Activated naive CD4-positive, alpha-beta T cell treated with anti-CD3 and anti-CD28 coated beads, Interleukin-2, amount 50 U/mL, for 72 hours (primary cell): Measurements from ENCODE around the gene JADE1. TPM values are rescaled to one million over a fixed set of nuclear protein-coding genes. Genes with fewer than 3 reads are reported as not detected.

Source experiments
- ATAC-seq, 2 donors: fragments of 150-1000 bp; cut with Tn5 transposase; 2 replicates each; pipeline ENCODE4 v1.10.0; 2021; ENCODE audit warnings: mild to moderate bottlenecking in 2 of 2, moderate library complexity in 2 of 2
- DNase-seq, 2 donors: peaks; one replicate each; pipeline ENCODE4 v3.0.0; 2021 to 2022; ENCODE audit warnings: low spot score in 2 of 2
- H3K27ac Mint-ChIP-seq, 2 donors: one replicate each; pipeline ENCODE4 v1.8.0; 2022; ENCODE audit warnings: mild to moderate bottlenecking in 2 of 2, mixed read lengths in 2 of 2
- H3K36me3 Mint-ChIP-seq, 2 donors: one replicate each; pipeline ENCODE4 v1.8.0; 2022; ENCODE audit warnings: mixed read lengths in 2 of 2
- H3K9me3 Mint-ChIP-seq, 2 donors: one replicate each; pipeline ENCODE4 v1.8.0; 2022; ENCODE audit warnings: mixed read lengths in 2 of 2
- total RNA-seq, 2 donors: library from RNA; stranded (reverse); gene quantifications; one replicate each; pipeline ENCODE4 v1.2.3, GENCODE V29; 2022

Gene JADE1
- total RNA-seq, 2 donors from 2014 or later = 28.0 to 51.9 TPM

DNA sequence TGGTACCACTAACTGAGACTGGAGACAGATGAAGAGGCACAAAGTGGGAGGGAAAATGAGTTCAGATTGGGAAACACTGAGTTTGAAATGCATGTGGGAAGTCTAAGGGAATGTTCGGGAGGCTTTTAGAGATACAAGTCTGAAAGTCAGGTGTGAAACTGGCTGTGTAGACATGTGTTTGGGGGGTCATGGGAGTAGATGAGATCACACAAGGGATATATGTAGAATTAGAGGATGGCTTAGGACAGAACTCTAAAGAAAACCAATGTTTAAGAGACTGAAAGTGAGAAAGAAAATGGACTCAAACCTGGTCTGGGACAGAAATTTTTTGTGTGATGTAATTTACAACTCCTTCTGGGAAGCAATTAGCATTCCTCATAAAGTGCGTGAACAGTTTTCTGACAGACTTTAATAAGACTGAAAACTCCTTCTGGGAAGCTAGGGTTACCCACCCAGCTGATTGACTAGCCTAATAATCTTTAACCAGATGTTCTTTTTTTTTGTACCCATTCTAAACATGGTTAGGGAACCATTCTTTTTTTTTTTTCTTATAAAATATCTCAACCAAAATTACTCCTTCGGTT is 8.7 kb upstream of the JADE1 start:
- Mint-ChIP-seq H3K9me3 (no peaks in the 10 kb centered on the region), H3K27ac (no peak overlapping the region), H3K36me3 (no peaks in the 10 kb centered on the region)
- ATAC-seq = no peak
- no peak for DNase-seq

DNA sequence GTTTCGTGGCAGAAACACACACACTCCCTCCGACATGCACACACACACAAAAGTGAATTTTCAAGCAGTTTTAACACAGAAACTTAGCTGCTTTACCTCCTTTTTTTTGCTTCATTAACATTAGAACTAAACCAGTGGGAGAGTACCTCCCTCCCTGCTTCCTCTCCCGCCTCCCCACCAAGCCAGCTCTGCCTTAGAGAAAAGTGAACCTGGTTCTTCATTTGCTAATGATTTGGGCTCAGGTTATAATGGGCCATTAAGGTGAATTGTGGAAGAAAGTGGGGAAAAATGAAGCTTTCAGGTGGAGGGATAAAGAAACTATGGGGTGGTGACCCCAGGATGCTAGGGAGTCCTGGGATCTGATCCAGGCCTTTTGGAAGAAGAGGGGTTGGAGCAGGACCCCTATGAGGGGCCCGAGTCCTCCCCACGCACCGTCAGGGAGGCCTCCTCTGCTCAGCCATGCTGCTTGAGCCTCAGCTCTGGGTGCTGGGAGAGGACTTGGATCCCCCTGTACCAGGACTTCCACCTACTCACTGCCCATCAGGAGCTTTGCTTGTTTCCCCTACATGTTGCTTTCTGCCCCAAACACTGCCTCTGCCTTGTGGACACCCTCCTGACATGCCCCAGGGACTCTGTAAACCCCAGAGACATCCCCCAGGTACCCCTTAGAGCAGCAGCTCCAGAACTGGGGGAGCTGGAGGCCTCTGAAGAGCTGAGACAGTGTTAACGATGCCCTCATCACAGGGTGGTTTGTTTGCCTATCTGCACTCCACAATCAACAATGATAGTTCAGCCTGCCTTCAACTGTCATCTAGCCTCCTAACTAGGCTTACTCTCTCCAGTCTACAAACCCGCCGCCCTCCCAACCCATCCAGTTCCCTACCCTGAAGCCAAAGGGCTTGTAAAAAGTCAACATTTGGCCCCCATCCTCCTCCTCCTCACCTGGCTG is 6.5 kb upstream of the JADE1 start:
- H3K27ac Mint-ChIP-seq = no peak overlapping the region
- no peaks in the 10 kb centered on the region for H3K9me3 Mint-ChIP-seq
- H3K36me3 Mint-ChIP-seq = no peaks in the 10 kb centered on the region
- ATAC-seq (no peak), DNase-seq (no peak)

DNA sequence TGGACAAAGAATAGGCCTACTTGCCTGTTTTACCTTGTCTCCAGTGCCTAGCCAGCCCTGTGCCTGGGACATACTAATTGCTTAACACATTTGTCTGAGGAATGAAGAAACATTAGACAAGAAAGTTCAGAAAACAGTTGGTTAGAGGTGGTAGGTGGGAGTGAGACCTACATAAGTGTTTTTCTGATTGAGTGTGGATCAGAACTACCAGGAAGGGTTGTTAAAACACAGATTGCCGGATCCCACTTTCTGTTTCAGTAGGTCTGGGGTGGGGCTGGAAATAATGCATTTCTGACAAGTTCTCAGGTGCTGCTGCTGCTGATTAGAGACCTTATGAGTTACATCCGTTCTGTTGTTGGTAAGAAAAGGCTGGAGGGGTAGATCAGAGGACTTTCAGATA is 5.7 kb upstream of the JADE1 start:
- Mint-ChIP-seq H3K36me3 (no peaks in the 10 kb centered on the region), H3K9me3 (no peaks in the 10 kb centered on the region), H3K27ac (no peak overlapping the region)
- no peak for DNase-seq
- peak in 1 of 2 donors; percentile 43 for ATAC-seq

DNA sequence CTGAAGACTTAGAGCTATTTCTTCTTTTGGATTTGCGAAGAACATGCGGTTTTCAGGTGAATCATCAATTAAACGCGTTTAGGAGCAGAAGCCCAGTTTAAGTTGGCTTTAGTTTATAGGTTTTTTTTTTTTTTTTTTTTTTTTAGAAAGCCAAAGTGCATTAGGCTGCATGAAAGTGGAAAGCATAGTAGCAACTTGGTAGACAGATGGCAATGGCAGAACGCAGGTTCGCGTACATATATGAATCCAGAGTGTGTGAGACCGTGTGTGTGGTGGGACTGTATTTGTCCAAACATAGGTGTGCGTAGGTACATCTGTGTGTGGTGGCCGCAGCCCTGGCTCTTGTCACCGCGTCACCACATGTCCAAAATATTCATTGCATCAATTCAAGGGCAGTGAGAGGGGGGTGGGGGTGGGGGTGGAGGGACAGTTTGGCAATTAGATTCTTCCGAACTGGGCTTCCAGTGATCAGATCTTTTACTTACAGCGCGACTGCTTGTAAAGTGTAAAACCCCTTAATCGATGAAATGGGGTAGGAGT is 901 bp downstream of the JADE1 start:
- peak overlapping the region; percentile 96 to 99 for H3K27ac Mint-ChIP-seq
- ATAC-seq (no peak), DNase-seq (no peak)
- H3K36me3 Mint-ChIP-seq = peaks cover 20 to 24% of the 10 kb centered on the region in 2 donors
- H3K9me3 Mint-ChIP-seq = no peaks in the 10 kb centered on the region

DNA sequence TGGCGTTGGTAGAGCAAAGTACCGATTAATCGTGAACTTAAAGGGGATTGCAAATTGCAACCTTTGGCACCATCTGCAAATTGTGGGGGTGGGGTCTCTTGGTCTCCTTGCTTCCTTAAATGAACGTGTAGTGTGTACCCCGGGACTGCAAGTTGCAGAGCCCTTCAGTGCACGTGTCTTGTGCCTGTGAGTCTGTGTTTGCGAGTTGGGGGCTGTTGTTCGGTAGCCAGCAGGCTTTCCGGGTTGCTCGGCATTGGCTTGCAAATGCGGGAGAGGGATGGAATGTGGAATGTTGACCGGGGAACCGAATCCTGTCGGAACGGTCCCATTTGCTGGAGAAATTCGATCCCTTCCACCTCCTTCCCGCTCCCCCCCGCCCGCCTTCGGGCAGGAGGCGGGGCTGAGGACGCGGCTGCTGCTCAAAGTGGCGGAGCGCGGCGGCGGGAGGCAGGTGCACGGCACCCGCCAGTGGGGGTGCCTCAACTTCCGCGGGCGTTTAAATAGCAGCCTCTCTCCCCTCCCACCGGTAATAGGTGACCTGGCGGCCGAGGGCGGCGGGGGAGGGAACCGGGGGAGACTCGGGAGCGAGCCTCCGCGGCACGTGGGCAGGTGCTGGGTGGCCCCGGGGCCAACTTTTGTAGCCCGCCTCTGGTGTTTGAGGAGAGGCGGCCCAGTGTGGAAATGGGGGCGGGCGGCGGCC is 1.5 kb downstream of the JADE1 start:
- DNase-seq = peak; percentile 80 to 82
- Mint-ChIP-seq H3K9me3 (no peaks in the 10 kb centered on the region), H3K27ac (peak overlapping the region; percentile 96 to 99), H3K36me3 (peaks cover 20 to 25% of the 10 kb centered on the region in 2 donors)
- ATAC-seq = peak; percentile 47 to 48

DNA sequence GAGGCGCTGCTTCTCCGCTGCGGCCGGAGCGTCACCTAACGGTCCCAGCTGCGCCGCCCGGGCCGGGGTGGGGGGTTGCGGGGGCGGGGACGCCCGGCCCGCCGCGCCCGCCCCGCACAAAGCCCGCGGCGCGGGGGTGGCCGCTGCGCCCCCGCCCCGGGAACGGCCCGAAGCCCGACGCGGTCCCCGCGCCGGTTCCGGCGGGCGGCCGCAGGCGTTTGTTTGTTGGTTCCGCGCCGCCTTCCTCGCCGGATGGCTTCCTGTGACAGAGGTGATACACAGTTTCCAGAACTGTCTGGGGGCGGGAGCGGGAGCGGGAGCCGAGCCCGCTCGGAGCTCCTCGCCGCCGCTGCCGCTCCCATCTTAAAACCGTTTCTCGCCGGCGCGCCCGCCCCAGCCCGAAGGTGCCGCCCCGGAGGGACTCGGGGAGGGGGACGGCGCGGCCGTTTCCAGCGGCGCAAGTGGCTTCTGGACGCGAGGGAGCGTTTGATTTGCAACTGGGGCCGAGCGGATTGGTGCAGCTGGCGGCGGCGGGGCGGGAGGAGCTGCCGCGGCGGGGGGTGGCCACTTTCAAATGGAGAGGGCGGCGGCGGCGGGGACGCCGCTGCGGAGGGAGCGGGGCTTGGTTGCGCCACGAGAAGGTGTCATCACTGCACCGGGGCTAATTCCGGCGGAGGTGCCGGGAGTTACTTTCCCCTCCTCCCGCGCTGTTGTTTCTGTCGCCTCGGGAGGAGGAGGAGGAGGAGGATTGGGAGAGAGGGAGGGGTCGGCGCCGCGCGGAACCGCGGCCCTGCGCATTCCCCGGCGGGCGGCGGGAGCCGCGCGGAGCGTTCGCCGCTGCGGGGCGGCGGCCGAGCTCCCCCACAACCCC is 2.3 kb downstream of the JADE1 start:
- DNase-seq = peak; percentile 79 to 86
- peak; percentile 61 to 66 for ATAC-seq
- H3K27ac Mint-ChIP-seq = peak overlapping the region; percentile 88 to 96
- peaks cover 24 to 33% of the 10 kb centered on the region in 2 donors for H3K36me3 Mint-ChIP-seq
- no peaks in the 10 kb centered on the region for H3K9me3 Mint-ChIP-seq

DNA sequence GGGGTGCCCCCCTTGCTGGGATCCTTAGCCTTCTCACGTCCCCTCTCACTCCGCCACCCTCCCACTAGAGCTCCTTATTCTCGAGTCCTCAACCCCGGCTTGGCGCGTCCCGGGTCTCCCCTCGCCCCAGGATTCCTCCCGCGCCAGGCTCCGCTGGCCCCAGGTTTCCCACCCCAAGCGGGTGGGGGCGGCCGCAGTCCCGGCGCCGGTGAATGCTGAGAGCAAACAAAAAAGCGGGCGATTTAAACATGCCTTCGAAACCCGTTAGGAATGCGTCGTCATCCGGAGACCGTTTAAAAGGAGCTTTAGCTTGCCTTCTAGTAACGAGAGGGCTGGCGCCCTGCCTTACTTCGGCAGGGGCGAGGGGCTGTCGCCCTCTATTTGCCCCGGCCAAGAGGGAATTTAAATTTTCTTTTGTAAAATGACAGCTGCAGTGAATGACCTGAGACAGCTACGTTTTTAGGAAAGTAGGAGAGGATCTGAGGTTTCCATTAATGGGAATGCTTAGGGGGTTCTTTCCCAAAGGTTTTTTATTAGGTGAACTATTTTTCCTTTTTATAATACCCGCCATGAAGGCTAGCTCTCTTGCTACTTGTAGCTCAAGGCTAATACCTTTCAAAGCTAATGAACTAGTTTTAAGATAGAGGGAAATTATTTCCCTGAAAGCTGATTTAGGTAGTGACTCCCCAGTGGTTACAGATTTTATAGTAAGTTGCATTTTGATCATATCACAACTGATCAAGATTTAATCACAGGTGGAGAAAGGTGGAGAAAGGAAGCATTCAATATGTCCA is 3.1 kb downstream of the JADE1 start:
- DNase-seq = peak in 1 of 2 donors; percentile 52
- peak in 1 of 2 donors; percentile 4 for ATAC-seq
- Mint-ChIP-seq H3K27ac (peak overlapping the region; percentile 86 to 96), H3K36me3 (peaks cover 24 to 33% of the 10 kb centered on the region in 2 donors), H3K9me3 (no peaks in the 10 kb centered on the region)

DNA sequence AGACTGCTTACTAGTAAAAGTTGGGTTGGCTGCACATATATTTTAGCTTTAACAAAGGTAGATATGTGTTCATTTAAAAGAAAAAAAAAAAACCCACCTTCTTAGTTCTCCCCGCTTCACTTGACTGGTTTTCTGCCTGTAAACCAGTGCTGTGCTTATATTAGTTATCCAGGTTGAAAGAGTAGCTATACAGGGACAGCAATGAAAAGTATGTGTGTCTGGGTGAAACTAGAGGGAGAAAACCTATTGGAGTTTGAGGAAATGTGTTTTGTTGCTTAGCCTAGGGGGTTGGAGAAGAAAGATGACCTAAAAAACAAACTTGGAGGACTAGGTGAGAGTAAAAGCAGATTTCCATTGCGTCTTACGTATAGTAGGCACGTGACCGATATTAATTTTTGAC is 4.5 kb downstream of the JADE1 start:
- H3K27ac Mint-ChIP-seq = peak overlapping the region in 1 of 2 donors; percentile 96
- ATAC-seq (no peak), DNase-seq (no peak)
- no peaks in the 10 kb centered on the region for H3K9me3 Mint-ChIP-seq
- H3K36me3 Mint-ChIP-seq = peaks cover 24 to 36% of the 10 kb centered on the region in 2 donors

DNA sequence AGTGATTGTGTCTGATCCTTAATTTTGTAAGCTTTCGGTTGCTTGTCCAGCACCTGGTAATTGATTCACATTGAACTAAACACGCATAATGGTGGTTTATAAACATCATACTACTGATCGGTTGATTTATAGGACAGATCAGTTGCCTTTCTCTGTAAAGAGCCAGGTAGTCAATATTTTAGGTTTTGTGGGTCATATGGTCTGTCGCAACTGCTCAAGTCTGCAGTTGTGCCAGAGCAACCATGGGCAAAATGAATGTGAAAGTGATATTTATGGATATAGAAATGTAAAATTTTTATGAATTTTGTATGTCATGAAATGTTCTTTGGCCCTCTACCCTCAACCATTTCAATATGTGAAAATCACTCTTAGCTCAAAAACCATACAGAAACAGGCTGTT is 8.9 kb downstream of the JADE1 start:
- DNase-seq = no peak
- Mint-ChIP-seq H3K9me3 (no peaks in the 10 kb centered on the region), H3K36me3 (peaks cover 4 to 38% of the 10 kb centered on the region in 2 donors), H3K27ac (no peak overlapping the region)
- ATAC-seq = no peak

DNA sequence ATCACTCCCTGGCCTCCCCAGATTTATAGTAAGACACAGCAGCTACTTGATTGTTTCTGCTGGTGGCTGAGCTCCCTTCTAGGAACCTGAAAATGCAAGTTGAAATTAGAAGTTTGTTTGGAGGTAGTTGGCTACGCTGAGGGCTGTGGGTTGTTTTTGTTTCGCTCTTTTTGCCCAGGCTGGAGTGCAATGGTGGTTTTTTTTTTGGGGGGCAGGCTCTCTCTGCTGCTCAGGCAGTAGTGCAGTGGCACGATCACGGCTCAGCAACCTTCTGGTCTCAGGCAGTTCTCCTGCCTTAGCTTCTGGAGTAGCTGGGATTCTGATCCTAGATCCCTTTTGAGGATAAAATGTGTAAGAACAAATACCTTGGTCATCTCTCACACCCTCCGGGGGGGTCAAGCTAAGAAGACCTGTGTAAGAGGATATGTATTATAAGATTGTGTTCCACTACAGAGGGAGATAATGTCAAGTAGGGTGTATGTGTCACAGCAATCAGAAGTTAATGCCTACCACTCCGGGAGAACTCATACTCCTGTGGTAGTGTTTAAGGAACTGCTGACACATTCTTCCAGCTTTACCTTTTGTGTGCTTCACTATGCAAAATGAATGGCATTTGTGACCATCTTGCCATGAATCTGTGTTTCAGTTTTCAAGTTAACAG is 9.7 kb downstream of the JADE1 start:
- ATAC-seq (no peak), DNase-seq (no peak)
- no peaks in the 10 kb centered on the region for H3K9me3 Mint-ChIP-seq
- peaks cover 4 to 43% of the 10 kb centered on the region in 2 donors for H3K36me3 Mint-ChIP-seq
- peak overlapping the region in 1 of 2 donors; percentile 58 for H3K27ac Mint-ChIP-seq

DNA sequence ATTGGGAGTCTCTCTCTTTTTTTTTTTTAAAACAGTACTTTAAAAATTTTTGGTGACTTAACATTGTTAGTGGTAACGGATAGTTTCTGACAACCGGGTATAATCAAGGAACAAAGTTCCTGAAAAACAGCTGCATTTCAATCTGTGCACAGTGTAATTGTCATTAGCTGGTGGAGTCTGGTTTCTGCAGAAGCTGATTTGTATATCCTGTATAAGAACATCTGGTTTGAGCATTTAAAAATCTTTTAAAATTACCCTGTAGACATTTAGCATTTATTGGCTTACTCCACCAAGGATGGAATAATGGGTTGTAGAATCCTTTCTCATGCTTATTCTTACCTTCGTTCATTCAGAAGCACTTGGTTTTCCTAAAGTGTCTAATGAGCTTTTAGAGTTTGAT is 11.2 kb downstream of the JADE1 start:
- peak overlapping the region; percentile 29 to 74 for H3K27ac Mint-ChIP-seq
- no peak for ATAC-seq
- no peak for DNase-seq
- no peaks in the 10 kb centered on the region for H3K9me3 Mint-ChIP-seq
- peaks cover 4 to 38% of the 10 kb centered on the region in 2 donors for H3K36me3 Mint-ChIP-seq

DNA sequence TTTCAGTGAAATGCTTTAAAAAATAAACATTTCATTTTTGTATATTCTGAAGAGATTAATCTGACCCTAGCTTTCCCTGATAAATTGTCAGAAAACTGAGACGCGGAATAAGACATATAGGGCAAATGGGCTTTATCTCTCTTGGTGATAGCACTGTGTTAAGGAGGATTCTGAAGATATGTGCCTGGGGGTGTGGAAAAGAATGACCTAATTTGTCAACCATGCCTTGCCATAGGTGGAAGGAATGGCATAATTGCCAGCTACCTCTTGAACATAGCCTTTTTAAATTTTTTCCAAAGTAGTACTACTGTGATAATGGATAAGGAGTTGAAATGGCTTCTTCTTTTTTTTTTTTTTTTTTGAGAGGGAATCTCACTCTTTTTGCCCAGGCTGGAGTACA is 11.7 kb downstream of the JADE1 start:
- peaks cover 4 to 36% of the 10 kb centered on the region in 2 donors for H3K36me3 Mint-ChIP-seq
- ATAC-seq = no peak
- H3K9me3 Mint-ChIP-seq = no peaks in the 10 kb centered on the region
- no peak for DNase-seq
- H3K27ac Mint-ChIP-seq = no peak overlapping the region

DNA sequence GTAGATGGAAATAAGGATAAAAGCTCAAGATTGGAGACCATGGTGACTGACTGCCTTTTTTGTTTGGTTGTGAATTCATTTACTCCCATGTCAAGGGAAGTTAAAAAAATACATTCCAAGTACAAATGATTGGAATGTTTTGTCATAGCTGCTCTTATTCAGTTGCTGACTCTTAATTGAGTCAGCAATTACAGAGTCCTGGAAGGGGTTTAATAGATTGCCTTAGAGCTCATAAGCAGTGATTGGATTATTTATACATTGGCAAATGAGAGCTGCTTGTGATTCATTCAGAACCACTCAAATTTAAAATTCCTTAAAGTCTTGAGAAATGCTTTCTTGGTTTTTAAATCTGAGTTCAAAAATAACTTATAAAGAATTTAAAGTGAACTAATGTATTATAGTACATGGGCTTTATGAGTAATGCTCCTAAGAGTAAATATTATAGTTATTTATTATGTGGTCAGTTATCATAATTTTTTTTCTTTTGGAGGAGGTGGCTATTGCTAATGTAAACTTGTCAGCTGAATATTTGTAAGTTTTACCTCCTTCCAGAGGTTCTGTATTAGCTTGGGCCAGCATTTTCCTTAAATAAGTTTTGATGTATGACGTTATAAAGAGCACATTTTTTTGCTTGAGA is 13.6 kb downstream of the JADE1 start:
- Mint-ChIP-seq H3K9me3 (peaks cover 0 to 2% of the 10 kb centered on the region in 2 donors), H3K36me3 (peaks cover 8 to 46% of the 10 kb centered on the region in 2 donors), H3K27ac (no peak overlapping the region)
- no peak for DNase-seq
- ATAC-seq = no peak

DNA sequence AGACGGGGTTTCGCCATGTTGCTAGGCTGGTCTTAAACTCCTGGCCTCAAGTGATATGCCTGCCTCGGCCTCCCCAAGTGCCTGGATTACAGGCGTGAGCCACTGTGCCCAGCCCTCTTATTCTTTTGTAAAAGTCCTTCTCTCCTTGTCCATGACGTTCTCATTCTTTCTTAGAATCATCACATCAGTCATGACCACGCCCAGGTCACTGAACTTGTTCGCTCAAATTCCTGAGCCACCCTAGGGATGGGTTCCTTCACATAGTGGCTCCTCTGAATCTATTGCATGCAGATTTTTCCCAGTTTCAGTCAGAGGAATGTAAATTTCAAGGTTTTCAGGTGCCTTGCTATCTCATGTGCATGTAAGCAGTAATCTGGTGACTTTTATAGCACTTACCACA is 15.7 kb downstream of the JADE1 start:
- H3K27ac Mint-ChIP-seq = no peak overlapping the region
- peaks cover 8 to 33% of the 10 kb centered on the region in 2 donors for H3K36me3 Mint-ChIP-seq
- ATAC-seq (no peak), DNase-seq (no peak)
- H3K9me3 Mint-ChIP-seq = peaks cover 0 to 3% of the 10 kb centered on the region in 2 donors
